Germinal center (tissue), 1 donor: ENCODE measurements around the gene EI24.

Source experiments
- DNase-seq: peaks from one replicate; pipeline ENCODE4 v3.0.0; 2012; ENCODE audit warnings: mixed read lengths, low spot score

EI24 gene

DNA sequence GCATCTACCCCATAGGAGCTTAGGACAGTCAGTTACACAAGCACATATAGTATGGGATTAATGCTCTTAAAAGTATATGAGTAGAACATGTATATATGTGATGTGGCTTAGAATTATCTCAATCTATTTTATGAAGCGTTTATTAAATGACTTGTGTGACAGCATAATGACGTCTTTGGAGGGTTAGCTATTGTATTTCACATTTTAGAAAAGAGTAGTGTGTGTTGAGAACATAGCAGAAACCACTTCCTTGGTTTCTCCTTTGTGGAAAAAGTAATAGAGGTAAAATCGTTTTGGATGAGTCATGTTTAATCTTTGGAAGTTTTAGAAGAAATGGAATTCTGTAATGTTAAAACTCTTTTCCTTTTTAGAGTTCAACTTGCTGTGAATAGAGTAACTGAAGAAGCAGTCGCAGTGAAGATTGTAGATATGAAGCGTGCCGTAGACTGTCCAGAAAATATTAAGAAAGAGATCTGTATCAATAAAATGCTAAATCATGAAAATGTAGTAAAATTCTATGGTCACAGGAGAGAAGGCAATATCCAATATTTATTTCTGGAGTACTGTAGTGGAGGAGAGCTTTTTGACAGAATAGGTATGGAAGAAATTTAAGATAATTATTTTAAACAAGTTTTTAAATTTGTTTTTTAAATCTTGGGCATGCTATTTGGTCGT is 58.1 kb downstream of the EI24 start:
- DNase-seq = no peak
